Measurements from ENCODE around the gene FIZ1.

FIZ1 gene

DNA sequence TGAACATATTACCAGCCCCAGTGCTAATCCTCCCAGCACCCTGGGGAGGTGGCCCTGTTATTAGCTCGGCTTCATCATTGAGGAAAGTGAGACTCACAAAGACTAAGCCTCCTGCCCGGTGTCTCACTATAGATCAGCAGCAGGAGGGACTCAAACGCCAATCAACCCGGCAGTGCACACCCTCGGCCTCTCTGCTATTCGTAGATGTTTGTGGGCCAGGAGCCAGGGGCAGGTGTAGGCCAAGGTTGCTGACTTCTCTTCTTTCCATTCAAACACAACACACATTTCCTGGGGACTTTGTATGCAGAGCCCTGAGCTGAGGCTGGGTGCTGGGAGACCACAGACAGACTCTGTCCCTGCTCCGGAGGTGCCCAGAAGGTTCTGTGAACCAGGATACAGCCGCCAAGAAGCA, 44.6 kb downstream of the FIZ1 start:
- TF ChIP-seq ARNTL (CRISPR knock-in tag; IDR thresholded peaks at IDR 0.05; ENCODE audit: borderline replicate concordance, low read depth) (no peak), ZNF8 (CRISPR knock-in tag; IDR thresholded peaks at IDR 0.05) (no peak), ZFP3 (CRISPR knock-in tag; IDR thresholded peaks at IDR 0.05) (no peak), ESRRG (CRISPR knock-in tag; IDR thresholded peaks at IDR 0.05) (no peak), ZNF70 (CRISPR knock-in tag; IDR thresholded peaks at IDR 0.05) (no peak), SNAI2 (CRISPR knock-in tag; IDR thresholded peaks at IDR 0.05) (no peak), PPARA (CRISPR knock-in tag; IDR thresholded peaks at IDR 0.05; ENCODE audit: borderline replicate concordance) (no peak), TOX (CRISPR knock-in tag; IDR thresholded peaks at IDR 0.05; ENCODE audit: borderline replicate concordance) (no peak), ZNF565 (CRISPR knock-in tag; conservative IDR thresholded peaks at IDR 0.05; ENCODE audit: low read depth) (no peak), ISL1 (CRISPR knock-in tag; IDR thresholded peaks at IDR 0.05) (no peak)
- TF ChIP-seq, protein P1, sequence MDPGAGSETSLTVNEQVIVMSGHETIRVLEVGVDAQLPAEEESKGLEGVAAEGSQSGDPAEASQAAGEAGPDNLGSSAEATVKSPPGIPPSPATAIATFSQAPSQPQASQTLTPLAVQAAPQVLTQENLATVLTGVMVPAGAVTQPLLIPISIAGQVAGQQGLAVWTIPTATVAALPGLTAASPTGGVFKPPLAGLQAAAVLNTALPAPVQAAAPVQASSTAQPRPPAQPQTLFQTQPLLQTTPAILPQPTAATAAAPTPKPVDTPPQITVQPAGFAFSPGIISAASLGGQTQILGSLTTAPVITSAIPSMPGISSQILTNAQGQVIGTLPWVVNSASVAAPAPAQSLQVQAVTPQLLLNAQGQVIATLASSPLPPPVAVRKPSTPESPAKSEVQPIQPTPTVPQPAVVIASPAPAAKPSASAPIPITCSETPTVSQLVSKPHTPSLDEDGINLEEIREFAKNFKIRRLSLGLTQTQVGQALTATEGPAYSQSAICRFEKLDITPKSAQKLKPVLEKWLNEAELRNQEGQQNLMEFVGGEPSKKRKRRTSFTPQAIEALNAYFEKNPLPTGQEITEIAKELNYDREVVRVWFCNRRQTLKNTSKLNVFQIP (CRISPR knock-in tag; IDR thresholded peaks at IDR 0.05; ENCODE audit: borderline replicate concordance, low read depth): no peak
- TF ChIP-seq, protein P2, sequence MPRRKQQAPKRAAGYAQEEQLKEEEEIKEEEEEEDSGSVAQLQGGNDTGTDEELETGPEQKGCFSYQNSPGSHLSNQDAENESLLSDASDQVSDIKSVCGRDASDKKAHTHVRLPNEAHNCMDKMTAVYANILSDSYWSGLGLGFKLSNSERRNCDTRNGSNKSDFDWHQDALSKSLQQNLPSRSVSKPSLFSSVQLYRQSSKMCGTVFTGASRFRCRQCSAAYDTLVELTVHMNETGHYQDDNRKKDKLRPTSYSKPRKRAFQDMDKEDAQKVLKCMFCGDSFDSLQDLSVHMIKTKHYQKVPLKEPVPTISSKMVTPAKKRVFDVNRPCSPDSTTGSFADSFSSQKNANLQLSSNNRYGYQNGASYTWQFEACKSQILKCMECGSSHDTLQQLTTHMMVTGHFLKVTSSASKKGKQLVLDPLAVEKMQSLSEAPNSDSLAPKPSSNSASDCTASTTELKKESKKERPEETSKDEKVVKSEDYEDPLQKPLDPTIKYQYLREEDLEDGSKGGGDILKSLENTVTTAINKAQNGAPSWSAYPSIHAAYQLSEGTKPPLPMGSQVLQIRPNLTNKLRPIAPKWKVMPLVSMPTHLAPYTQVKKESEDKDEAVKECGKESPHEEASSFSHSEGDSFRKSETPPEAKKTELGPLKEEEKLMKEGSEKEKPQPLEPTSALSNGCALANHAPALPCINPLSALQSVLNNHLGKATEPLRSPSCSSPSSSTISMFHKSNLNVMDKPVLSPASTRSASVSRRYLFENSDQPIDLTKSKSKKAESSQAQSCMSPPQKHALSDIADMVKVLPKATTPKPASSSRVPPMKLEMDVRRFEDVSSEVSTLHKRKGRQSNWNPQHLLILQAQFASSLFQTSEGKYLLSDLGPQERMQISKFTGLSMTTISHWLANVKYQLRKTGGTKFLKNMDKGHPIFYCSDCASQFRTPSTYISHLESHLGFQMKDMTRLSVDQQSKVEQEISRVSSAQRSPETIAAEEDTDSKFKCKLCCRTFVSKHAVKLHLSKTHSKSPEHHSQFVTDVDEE (CRISPR knock-in tag; IDR thresholded peaks at IDR 0.05): no peak
- TF ChIP-seq, protein P3, sequence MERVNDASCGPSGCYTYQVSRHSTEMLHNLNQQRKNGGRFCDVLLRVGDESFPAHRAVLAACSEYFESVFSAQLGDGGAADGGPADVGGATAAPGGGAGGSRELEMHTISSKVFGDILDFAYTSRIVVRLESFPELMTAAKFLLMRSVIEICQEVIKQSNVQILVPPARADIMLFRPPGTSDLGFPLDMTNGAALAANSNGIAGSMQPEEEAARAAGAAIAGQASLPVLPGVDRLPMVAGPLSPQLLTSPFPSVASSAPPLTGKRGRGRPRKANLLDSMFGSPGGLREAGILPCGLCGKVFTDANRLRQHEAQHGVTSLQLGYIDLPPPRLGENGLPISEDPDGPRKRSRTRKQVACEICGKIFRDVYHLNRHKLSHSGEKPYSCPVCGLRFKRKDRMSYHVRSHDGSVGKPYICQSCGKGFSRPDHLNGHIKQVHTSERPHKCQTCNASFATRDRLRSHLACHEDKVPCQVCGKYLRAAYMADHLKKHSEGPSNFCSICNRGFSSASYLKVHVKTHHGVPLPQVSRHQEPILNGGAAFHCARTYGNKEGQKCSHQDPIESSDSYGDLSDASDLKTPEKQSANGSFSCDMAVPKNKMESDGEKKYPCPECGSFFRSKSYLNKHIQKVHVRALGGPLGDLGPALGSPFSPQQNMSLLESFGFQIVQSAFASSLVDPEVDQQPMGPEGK (CRISPR knock-in tag; IDR thresholded peaks at IDR 0.05; ENCODE audit: borderline replicate concordance): no peak
- ATAC-seq: no peak

DNA sequence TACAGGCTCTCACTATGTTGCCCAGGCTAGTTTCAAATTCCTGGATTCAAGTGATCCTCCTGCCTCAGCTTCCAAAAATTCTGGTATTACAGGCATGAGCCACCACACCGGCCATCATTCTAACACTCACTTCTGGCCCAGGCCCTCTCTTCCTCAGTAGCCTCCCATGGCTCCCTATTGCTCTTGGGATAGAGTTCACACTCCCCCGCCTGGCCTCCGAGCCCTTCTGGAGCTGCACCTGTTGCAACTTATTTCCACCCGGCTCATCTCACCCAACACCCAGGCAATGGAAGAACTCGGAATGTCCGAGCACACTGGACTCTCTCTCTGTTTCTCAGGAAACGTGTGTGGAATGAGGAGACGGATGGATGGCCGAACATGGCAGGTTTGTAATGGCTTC, 45.0 kb downstream of the FIZ1 start:
- ATAC-seq: no peak
- no peak for TF ChIP-seq GLIS3 (CRISPR knock-in tag; IDR thresholded peaks at IDR 0.05)
- no peak for TF ChIP-seq ZNF70 (CRISPR knock-in tag; IDR thresholded peaks at IDR 0.05)
- TF ChIP-seq, protein P4, sequence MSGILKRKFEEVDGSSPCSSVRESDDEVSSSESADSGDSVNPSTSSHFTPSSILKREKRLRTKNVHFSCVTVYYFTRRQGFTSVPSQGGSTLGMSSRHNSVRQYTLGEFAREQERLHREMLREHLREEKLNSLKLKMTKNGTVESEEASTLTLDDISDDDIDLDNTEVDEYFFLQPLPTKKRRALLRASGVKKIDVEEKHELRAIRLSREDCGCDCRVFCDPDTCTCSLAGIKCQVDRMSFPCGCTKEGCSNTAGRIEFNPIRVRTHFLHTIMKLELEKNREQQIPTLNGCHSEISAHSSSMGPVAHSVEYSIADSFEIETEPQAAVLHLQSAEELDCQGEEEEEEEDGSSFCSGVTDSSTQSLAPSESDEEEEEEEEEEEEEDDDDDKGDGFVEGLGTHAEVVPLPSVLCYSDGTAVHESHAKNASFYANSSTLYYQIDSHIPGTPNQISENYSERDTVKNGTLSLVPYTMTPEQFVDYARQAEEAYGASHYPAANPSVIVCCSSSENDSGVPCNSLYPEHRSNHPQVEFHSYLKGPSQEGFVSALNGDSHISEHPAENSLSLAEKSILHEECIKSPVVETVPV (CRISPR knock-in tag; IDR thresholded peaks at IDR 0.05): no peak
- TF ChIP-seq, protein P3 (CRISPR knock-in tag; IDR thresholded peaks at IDR 0.05; ENCODE audit: borderline replicate concordance): no peak
- no peak for TF ChIP-seq ZFP3 (CRISPR knock-in tag; IDR thresholded peaks at IDR 0.05)
- TF ChIP-seq SNAI2 (CRISPR knock-in tag; IDR thresholded peaks at IDR 0.05): no peak
- TF ChIP-seq, protein P1 (CRISPR knock-in tag; IDR thresholded peaks at IDR 0.05; ENCODE audit: borderline replicate concordance, low read depth): no peak
- TF ChIP-seq ESRRG (CRISPR knock-in tag; IDR thresholded peaks at IDR 0.05): no peak
- TF ChIP-seq BACH2 (CRISPR knock-in tag; IDR thresholded peaks at IDR 0.05; ENCODE audit: borderline replicate concordance): no peak
- no peak for TF ChIP-seq OSR1 (CRISPR knock-in tag; IDR thresholded peaks at IDR 0.05)
- TF ChIP-seq ARNTL (CRISPR knock-in tag; IDR thresholded peaks at IDR 0.05; ENCODE audit: borderline replicate concordance, low read depth): no peak

Data from SK-N-SH treated with all-trans-retinoic acid at 6 μM for 48 hours (cell line).